ENCODE data around the gene KLRC2.

DNA sequence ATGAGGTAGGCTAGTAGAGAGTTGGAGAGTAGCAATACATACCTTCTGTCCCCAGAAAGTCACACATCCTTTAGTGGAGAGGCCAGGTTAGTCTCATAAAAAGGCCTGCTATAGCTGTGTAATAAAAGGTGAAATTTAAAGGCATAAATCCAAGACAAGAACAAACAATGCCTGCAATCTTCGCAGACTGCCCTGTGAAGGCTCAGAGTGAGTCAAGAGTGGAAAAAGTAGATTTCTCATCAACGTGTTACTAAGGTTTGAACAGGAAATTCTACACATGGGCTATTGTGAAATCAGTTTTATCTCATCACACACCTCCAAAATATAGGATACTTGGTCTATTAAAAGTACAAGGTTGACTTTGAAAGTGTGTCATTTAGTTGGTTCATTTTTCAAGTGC lies 17.3 kb upstream of the KLRC2 start, which contains the start of gene KLRC1:
- TF ChIP-seq, protein P1, sequence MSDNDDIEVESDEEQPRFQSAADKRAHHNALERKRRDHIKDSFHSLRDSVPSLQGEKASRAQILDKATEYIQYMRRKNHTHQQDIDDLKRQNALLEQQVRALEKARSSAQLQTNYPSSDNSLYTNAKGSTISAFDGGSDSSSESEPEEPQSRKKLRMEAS (IDR thresholded peaks at IDR 0.05), result no peak
- TF ChIP-seq, protein P2, sequence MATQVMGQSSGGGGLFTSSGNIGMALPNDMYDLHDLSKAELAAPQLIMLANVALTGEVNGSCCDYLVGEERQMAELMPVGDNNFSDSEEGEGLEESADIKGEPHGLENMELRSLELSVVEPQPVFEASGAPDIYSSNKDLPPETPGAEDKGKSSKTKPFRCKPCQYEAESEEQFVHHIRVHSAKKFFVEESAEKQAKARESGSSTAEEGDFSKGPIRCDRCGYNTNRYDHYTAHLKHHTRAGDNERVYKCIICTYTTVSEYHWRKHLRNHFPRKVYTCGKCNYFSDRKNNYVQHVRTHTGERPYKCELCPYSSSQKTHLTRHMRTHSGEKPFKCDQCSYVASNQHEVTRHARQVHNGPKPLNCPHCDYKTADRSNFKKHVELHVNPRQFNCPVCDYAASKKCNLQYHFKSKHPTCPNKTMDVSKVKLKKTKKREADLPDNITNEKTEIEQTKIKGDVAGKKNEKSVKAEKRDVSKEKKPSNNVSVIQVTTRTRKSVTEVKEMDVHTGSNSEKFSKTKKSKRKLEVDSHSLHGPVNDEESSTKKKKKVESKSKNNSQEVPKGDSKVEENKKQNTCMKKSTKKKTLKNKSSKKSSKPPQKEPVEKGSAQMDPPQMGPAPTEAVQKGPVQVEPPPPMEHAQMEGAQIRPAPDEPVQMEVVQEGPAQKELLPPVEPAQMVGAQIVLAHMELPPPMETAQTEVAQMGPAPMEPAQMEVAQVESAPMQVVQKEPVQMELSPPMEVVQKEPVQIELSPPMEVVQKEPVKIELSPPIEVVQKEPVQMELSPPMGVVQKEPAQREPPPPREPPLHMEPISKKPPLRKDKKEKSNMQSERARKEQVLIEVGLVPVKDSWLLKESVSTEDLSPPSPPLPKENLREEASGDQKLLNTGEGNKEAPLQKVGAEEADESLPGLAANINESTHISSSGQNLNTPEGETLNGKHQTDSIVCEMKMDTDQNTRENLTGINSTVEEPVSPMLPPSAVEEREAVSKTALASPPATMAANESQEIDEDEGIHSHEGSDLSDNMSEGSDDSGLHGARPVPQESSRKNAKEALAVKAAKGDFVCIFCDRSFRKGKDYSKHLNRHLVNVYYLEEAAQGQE (IDR thresholded peaks at IDR 0.05; ENCODE audit: low read depth), result no peak
